ENCODE data around the gene NAA30.

Gene NAA30

GRCh38 chr14:57390037-57390805 lies at the start of gene NAA30 (continued):
- TF ChIP-seq ZNF488 (tag by site-specific recombination; IDR thresholded peaks at IDR 0.05) (no peak), ZNF280C (tag by site-specific recombination; IDR thresholded peaks at IDR 0.05) (no peak), ZBTB17 (tag by site-specific recombination; IDR thresholded peaks at IDR 0.05) (no peak), ZNF560 (tag by site-specific recombination; IDR thresholded peaks at IDR 0.05; ENCODE audit: borderline replicate concordance) (no peak), ZBTB10 (tag by site-specific recombination; IDR thresholded peaks at IDR 0.05) (no peak), ZNF391 (tag by site-specific recombination; IDR thresholded peaks at IDR 0.05; ENCODE audit: borderline replicate concordance, low read depth) (no peak), ZNF239 (tag by site-specific recombination; IDR thresholded peaks at IDR 0.05) (no peak), ZNF518A (tag by site-specific recombination; conservative IDR thresholded peaks at IDR 0.05; ENCODE audit: low read depth) (no peak), ZNF26 (tag by site-specific recombination; IDR thresholded peaks at IDR 0.05) (no peak), ZNF24 (tag by site-specific recombination; IDR thresholded peaks at IDR 0.05) (no peak), BCL6B (tag by site-specific recombination; IDR thresholded peaks at IDR 0.05) (no peak), PRDM1 (tag by site-specific recombination; IDR thresholded peaks at IDR 0.05) (no peak), ZNF549 (tag by site-specific recombination; IDR thresholded peaks at IDR 0.05) (no peak), ZNF548 (tag by site-specific recombination; IDR thresholded peaks at IDR 0.05) (no peak), ZNF514 (tag by site-specific recombination; IDR thresholded peaks at IDR 0.05) (no peak), ZNF585B (tag by site-specific recombination; IDR thresholded peaks at IDR 0.05) (no peak), ZNF221 (tag by site-specific recombination; IDR thresholded peaks at IDR 0.05; ENCODE audit: borderline replicate concordance) (no peak), PBX3 (CRISPR knock-in tag; IDR thresholded peaks at IDR 0.05) (no peak), ZNF529 (tag by site-specific recombination; IDR thresholded peaks at IDR 0.05; ENCODE audit: insufficient replicate concordance) (no peak), ZBTB7A (tag by site-specific recombination; IDR thresholded peaks at IDR 0.05; ENCODE audit: low read depth) (no peak), AEBP2 (tag by site-specific recombination; IDR thresholded peaks at IDR 0.05; ENCODE audit: borderline replicate concordance) (no peak)
